ENCODE data around the gene PHLDB2.

Gene PHLDB2

GRCh38 chr3:111967651-111968274 lies 108.7 kb downstream of the PHLDB2 start:
- peak; percentile 87 for DNase-seq

DNA sequence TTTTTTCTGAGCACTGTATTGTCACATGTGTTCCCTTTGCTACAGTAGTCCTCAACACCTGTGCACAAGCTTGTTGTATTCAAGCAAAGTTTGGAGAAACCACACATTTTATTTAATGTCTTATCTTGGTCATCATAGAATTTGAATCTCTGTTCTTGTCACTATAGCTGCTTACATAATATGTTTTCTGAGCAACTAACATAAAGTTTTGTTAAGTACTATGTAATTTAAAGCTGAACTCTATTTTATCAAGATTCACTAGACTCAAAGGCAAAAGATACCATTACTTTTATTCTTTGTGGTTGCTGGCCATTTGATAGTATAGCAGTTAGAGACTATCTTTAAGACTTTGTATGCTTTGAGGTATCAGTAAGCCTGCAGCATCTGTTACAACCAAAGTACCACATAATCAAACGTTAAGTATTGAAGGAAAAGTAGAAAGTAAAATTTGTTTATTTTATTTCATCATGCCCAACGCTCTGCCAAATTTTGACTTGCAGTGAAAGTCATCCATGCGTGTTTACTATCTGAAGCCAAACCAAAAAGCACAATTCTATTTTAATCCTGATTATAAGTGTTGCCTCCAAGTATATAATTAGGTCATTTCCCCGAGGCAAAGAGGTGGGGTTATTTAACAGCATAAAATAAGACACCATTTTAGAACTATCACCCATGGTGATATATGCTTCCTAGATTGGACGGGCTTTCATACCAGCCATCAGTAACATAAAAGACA lies 109.4 kb downstream of the PHLDB2 start:
- DNase-seq: no peak

DNA sequence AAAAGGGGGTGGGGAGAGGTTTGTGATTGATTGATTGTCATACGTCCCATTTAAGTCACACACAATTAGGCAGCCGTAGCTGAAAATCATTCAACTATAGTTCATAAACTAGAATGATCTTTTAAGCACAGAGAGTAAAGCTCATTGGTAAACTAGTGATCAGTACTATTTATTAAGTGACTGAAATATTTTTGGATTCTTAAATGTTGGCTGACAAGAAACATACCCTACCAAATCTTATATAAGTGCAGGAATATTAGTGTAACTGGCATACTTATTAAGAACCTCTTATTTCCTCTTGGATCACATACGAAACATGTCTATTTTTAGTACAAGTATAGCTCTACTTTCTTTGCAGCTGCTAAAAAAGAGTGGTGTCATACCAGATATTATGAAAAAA lies 111.3 kb downstream of the PHLDB2 start:
- DNase-seq: no peak

GRCh38 chr3:111971533-111972130 lies 112.6 kb downstream of the PHLDB2 start:
- DNase-seq: no peak

GRCh38 chr3:111972891-111973290 lies 113.8 kb downstream of the PHLDB2 start:
- DNase-seq: no peak

DNA sequence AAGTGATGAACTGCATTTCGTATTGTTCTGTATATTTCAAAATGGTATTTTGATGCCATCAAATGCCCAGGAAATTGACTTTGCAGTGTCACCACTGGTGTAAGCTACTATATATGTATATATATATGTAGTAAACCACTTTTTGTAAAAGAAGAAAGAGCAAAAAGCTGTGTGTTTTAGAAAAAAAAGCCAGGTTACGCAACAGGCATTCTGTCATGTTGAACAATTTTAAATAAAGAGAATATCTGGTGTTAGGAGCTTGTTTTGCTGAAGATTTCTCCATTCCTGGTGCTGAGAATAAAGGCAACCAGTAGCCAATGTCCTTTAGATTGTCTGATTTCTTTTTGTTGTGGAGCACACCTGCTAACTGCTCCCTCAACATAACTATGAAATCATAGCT lies 116.1 kb downstream of the PHLDB2 start:
- no peak for DNase-seq

DNA sequence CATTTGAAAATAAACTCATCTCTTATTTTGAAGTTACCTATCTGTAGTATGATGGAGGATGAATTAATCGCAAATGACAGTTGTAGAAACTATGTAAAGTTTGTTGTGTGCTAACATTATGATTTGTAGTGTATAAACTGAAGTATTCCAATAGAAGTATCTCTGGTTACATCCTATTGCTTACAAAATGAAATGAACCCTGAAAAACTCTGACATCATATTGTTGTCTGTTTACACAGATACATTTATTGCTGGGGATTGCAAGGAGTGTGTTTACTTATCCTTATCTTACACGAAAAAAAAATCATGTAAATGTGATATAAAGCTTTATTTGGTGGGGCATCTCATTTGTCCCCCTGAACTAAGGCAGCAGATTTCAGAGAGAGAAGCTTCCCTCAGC lies 117.2 kb downstream of the PHLDB2 start:
- no peak for DNase-seq

- DNase-seq: peak; percentile 98
Measured at GRCh38 chr3:111978583-111979433, 119.7 kb downstream of the PHLDB2 start, which contains the start of gene ABHD10. TSS of gene ABHD10 (plus strand) at chr3:111979026. CDS start at chr3:111979062, 36 bp downstream.

GRCh38 chr3:111979434-111980038 lies 120.5 kb downstream of the PHLDB2 start:
- peak; percentile 29 for DNase-seq

GRCh38 chr3:111980716-111981456 lies 121.8 kb downstream of the PHLDB2 start:
- DNase-seq: no peak

DNA sequence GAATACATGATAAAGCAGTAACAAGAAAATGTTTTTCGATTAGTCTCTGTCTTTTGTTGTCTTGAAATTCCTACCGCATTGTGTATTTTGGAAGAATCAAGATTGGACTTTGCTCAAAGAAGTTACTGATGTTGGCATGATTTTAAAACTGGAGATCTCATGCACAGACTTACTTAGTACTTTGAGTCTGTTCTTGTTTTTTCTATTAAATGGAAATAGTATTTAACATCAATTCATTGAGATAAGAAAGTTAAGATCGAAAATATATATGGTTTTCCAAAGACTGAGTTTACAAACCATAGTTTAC lies 122.3 kb downstream of the PHLDB2 start:
- no peak for DNase-seq

GRCh38 chr3:111984636-111985298 lies 125.7 kb downstream of the PHLDB2 start:
- DNase-seq: no peak

- no peak for DNase-seq
Measured at GRCh38 chr3:111986800-111987199, 127.7 kb downstream of the PHLDB2 start.

DNA sequence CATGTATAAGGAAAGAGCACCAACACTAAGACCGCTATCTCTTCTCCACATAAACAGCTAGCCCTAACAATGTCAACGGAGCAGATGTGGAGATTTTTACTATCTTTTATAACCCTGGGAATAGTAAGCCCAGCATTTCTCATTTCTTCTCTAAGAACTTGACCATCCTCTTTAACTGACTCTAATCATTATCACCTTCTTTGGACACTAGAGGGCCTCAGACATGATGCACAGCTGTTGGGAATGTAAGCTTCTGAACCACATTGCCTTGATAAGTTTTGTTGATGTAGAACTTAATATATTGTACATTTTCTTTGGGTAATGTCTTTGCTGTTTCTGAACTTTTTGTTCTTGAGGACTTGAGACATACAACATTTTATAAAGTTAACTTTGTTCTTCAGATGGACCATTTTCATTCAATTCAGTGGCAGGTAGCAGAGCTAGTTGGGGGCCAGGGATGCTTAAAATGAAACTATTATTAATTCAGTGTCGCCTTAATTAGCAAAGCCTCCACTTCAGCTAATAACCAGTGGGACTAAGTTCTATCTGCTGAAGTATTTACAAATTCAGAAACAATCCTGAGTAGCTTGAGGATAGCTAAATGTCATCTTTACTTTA lies 130.1 kb downstream of the PHLDB2 start:
- peak; percentile 61 for DNase-seq

GRCh38 chr3:111993038-111993437 lies 134.0 kb downstream of the PHLDB2 start:
- DNase-seq: no peak

- DNase-seq: no peak
Measured at GRCh38 chr3:111998636-111999483, 139.8 kb downstream of the PHLDB2 start, which contains the start of gene TAGLN3. TSS of gene TAGLN3 (plus strand) at chr3:111998922. CDS start at chr3:111999423, 501 bp downstream.

- DNase-seq: no peak
Measured at GRCh38 chr3:111999484-112000324, 140.6 kb downstream of the PHLDB2 start.

- no peak for DNase-seq
Measured at GRCh38 chr3:112000367-112000771, 141.3 kb downstream of the PHLDB2 start.

- DNase-seq: no peak
Measured at GRCh38 chr3:112000966-112001365, 141.9 kb downstream of the PHLDB2 start.
